Left ventricle myocardium inferior (tissue), 1 donor: ENCODE data around the gene RAPGEF3. TPM values are rescaled to one million over a fixed set of nuclear protein-coding genes. Genes with fewer than 3 reads are reported as not detected.

Experiments
- DNase-seq: peaks from one replicate; pipeline ENCODE4 v3.0.0-alpha.2; 2020
- H3K27ac ChIP-seq: fragments of 200-600 bp; replicated peaks from 2 replicates; pipeline ENCODE4 v1.8.0; 2021
- H3K27me3 ChIP-seq: fragments of 200-600 bp; 2 replicates; pipeline ENCODE4 v1.8.0; 2021; ENCODE audit warnings: low read depth
- H3K36me3 ChIP-seq: fragments of 200-600 bp; 2 replicates; pipeline ENCODE4 v1.8.0; 2021
- H3K4me1 ChIP-seq: fragments of 200-600 bp; 2 replicates; pipeline ENCODE4 v1.8.0; 2021
- H3K4me3 ChIP-seq: fragments of 200-600 bp; 2 replicates; pipeline ENCODE4 v1.8.0; 2021; ENCODE audit warnings: mild to moderate bottlenecking, moderate library complexity
- H3K9me3 ChIP-seq: fragments of 200-600 bp; replicated peaks from 2 replicates; pipeline ENCODE4 v1.8.0; 2021
- intact Hi-C: fragments of 100-400 bp; cut with micrococcal nuclease; formaldehyde crosslinking; loops from one replicate; pipeline ENCODE4 v1.11.0; 2022
- long read RNA-seq: library from polyadenylated mRNA; unstranded; transcript quantifications from one replicate; pipeline ENCODE4 v2.0.0, GENCODE V29; 2021
- total RNA-seq: library from RNA; stranded (reverse); fragmentation: NEBNext Ultra II Directional; extraction: Animal tissue kit (Norgen Biotek cat#: 25700); gene quantifications from one replicate; pipeline ENCODE4 v1.2.1, GENCODE V29; 2021
- TF ChIP-seq, protein P1 (sequence below): fragments of 200-600 bp; IDR thresholded peaks from 2 replicates; pipeline ENCODE4 v1.8.0; 2021; ENCODE audit warnings: antibody characterized with exemption, mild to moderate bottlenecking, borderline replicate concordance
- donor health status: DM: no; HTN: yes; CAD: no; lungs with severe emphysema.

Gene RAPGEF3, protein sequence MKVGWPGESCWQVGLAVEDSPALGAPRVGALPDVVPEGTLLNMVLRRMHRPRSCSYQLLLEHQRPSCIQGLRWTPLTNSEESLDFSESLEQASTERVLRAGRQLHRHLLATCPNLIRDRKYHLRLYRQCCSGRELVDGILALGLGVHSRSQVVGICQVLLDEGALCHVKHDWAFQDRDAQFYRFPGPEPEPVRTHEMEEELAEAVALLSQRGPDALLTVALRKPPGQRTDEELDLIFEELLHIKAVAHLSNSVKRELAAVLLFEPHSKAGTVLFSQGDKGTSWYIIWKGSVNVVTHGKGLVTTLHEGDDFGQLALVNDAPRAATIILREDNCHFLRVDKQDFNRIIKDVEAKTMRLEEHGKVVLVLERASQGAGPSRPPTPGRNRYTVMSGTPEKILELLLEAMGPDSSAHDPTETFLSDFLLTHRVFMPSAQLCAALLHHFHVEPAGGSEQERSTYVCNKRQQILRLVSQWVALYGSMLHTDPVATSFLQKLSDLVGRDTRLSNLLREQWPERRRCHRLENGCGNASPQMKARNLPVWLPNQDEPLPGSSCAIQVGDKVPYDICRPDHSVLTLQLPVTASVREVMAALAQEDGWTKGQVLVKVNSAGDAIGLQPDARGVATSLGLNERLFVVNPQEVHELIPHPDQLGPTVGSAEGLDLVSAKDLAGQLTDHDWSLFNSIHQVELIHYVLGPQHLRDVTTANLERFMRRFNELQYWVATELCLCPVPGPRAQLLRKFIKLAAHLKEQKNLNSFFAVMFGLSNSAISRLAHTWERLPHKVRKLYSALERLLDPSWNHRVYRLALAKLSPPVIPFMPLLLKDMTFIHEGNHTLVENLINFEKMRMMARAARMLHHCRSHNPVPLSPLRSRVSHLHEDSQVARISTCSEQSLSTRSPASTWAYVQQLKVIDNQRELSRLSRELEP
- total RNA-seq: 34.8 TPM
- long read RNA-seq, full-length matches to known transcripts: 10 of 34 reads
- long read RNA-seq, partial matches to known transcripts: 12 of 34 reads
- long read RNA-seq, other reads (novel, unspliced or antisense): 12 of 34 reads

DNA sequence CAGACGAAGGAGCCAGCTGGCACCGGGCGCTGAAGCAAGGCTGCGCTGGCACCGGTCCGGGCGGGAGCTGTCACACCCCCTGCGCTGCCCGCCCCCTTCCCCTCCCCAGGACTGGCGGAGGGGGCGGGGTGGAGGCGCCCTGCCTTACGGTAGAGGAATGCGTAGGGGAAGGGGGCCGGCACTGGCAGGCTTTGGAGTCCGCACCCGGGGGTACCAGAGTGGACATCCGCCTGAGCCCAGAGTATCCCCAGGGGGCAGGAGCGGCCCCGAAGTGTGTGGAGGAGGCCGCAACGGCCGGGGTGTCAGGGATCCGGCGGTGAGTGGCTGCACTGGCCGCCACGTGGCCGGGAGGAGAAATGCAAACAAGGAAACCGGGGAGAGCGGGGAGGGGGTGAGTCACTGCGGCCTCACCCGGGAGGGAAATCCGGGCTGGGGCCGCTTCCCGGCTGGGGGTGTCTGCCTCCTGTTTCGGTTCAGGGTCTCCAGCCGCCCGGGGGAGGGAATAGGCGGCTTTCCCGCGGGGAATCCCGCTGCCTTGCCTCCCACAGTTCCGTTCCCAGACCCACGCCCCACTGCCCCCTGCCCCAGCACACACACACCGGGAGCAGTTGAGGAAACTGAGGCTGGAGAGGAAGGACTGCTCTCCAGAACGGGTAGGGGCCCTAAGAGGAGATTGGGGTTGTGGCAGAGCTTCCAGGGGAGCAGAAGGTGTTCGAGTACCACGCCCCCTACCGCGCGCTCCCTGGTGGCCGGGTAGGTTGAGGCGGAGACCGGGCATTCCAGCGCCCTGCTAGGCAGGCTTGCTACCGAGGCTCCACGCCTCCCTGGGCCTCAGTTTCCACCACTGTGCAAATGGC, at the start of gene RAPGEF3:
Gene RAPGEF3 (minus strand): TSS at position 47 of the 857 bp plus-strand sequence. CDS start 324 bp downstream, outside the sequence.
- peak; percentile 87 for DNase-seq
- H3K27ac ChIP-seq: peak within 1 kb of the TSS; percentile 90
- intact Hi-C loops: no loop called here
- H3K4me3 ChIP-seq: peak within 1 kb of the TSS; percentile 71
- H3K27me3 ChIP-seq: no peaks in the 10 kb centered on the region
- no peaks in the 10 kb centered on the region for H3K36me3 ChIP-seq
- TF ChIP-seq, protein P1, sequence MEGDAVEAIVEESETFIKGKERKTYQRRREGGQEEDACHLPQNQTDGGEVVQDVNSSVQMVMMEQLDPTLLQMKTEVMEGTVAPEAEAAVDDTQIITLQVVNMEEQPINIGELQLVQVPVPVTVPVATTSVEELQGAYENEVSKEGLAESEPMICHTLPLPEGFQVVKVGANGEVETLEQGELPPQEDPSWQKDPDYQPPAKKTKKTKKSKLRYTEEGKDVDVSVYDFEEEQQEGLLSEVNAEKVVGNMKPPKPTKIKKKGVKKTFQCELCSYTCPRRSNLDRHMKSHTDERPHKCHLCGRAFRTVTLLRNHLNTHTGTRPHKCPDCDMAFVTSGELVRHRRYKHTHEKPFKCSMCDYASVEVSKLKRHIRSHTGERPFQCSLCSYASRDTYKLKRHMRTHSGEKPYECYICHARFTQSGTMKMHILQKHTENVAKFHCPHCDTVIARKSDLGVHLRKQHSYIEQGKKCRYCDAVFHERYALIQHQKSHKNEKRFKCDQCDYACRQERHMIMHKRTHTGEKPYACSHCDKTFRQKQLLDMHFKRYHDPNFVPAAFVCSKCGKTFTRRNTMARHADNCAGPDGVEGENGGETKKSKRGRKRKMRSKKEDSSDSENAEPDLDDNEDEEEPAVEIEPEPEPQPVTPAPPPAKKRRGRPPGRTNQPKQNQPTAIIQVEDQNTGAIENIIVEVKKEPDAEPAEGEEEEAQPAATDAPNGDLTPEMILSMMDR: peak; percentile 66
- H3K9me3 ChIP-seq: no peaks in the 10 kb centered on the region
- H3K4me1 ChIP-seq: peaks cover 76% of the 10 kb centered on the region

DNA sequence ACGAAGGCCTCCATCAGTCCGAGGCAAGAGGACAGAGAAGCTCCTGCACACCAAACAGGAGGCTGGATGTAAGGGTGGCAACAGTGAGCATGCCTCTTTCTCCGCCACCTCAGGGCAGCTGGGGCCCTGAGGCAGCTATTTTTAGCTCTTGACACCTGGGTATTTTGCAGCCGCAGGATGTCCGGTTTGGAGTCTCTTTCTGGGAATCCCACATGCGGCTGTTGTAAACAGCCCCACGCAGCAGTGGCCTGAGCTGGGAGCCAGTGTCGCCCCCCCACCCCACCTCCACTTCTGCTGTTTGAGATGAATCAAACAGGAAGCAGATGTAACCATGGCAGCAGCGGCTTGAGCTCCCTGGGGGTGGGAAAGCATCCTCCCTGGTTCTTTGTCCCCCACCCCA, 49.4 kb upstream of the RAPGEF3 start:
- Histone ChIP-seq H3K36me3 (no peaks in the 10 kb centered on the region), H3K9me3 (no peaks in the 10 kb centered on the region), H3K27me3 (no peaks in the 10 kb centered on the region), H3K27ac (peak overlapping the region; percentile 99), H3K4me1 (peaks cover 99% of the 10 kb centered on the region), H3K4me3 (peak overlapping the region; percentile 45)
- DNase-seq: peak; percentile 50
- TF ChIP-seq, protein P1: no peak
- intact Hi-C loops: no loop called here

DNA sequence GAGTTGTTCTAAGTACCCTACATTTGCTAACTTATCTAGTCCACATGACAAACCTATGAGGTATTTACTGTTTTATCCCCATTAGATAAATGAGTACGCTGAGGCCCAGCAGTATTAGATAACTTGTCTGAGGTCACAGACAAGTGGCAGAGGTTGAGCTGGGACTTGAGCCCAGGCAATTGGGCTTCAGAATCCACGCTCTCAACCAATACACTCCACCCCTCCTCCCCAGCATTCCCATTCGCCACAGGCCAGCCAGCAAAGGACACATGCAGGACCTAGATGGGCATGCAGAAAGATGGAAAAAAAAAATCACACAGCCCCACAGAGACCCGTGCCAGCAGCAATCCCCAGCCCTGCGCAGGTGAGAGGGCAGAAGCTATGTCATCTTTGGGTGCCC, 48.7 kb upstream of the RAPGEF3 start:
- no peaks in the 10 kb centered on the region for H3K27me3 ChIP-seq
- peaks cover 100% of the 10 kb centered on the region for H3K4me1 ChIP-seq
- TF ChIP-seq, protein P1: no peak
- peak overlapping the region; percentile 99 for H3K27ac ChIP-seq
- intact Hi-C loops: no loop called here
- H3K4me3 ChIP-seq: peak overlapping the region; percentile 45
- peak; percentile 64 for DNase-seq
- H3K9me3 ChIP-seq: no peaks in the 10 kb centered on the region
- H3K36me3 ChIP-seq: no peaks in the 10 kb centered on the region

DNA sequence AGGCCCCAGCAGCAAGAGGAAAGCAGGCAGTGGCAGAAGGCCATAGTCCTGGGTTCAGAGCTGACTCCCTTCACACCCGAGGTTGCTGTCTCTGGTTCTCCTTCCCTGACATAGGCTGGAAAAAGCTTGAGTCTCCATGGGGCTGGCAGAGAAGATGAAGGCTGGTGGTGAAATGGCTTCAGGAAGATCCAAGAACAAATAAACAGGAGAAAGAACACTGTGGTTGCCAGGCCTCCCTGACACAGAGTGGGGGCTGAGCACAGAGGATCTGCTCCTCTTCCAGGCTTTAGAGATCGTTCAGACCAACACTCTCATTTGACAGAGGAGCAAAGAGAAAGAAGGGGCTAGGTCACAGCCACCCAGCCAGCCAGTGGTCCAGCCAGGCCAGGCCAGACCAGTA, 46.7 kb upstream of the RAPGEF3 start:
- intact Hi-C loops: no loop called here
- DNase-seq: no peak
- peaks cover 100% of the 10 kb centered on the region for H3K4me1 ChIP-seq

More for the DNA sequence above, 46.7 kb upstream of the RAPGEF3 start:
- TF ChIP-seq, protein P1: no peak
- no peaks in the 10 kb centered on the region for H3K27me3 ChIP-seq
- peak overlapping the region; percentile 7 for H3K4me3 ChIP-seq
- no peaks in the 10 kb centered on the region for H3K9me3 ChIP-seq
- peak overlapping the region; percentile 99 for H3K27ac ChIP-seq
- H3K36me3 ChIP-seq: no peaks in the 10 kb centered on the region
